GM23338 (cell line): ENCODE measurements around the gene SELPLG. TPM values are rescaled to one million over a fixed set of nuclear protein-coding genes. Genes with fewer than 3 reads are reported as not detected.
"Not testable (repeated sequence)": the region's sequence is repeated elsewhere in the genome, so short reads cannot be mapped to it uniquely, and the experiment has no call there.

Experiments used
- ATAC-seq: fragments of 200-7000 bp; cut with Tn5 transposase; 3 replicates; pipeline ENCODE4 v1.9.1; 2020
- DNase-seq: peaks from one replicate; pipeline ENCODE4 v3.0.0-alpha.2; 2015; ENCODE audit warnings: low spot score
- H2AFZ ChIP-seq: fragments of 200-600 bp; sonication (generic); 2 replicates; pipeline ENCODE4 v1.8.0; 2016; ENCODE audit warnings: antibody characterized with exemption, mild to moderate bottlenecking, moderate library complexity
- H3F3A ChIP-seq: fragments of 200-600 bp; sonication (generic); replicated peaks from 2 replicates; pipeline ENCODE4 v1.8.0; 2017; ENCODE audit warnings: antibody characterized with exemption, mixed run types, low read depth
- H3K27ac ChIP-seq: fragments of 200-600 bp; sonication (generic); 2 replicates; pipeline ENCODE4 v1.6.1; 2016; ENCODE audit warnings: low read depth
- H3K27me3 ChIP-seq: fragments of 200-600 bp; sonication (generic); 2 replicates; pipeline ENCODE4 v1.8.0; 2016; ENCODE audit warnings: mild to moderate bottlenecking, mixed run types, moderate library complexity; ENCODE audit not compliant: insufficient read depth
- H3K36me3 ChIP-seq: fragments of 200-600 bp; sonication (generic); 2 replicates; pipeline ENCODE4 v1.8.0; 2016; ENCODE audit warnings: mild to moderate bottlenecking; ENCODE audit not compliant: insufficient read depth
- H3K4me1 ChIP-seq: fragments of 200-600 bp; sonication (generic); 2 replicates; pipeline ENCODE4 v1.8.0; 2016; ENCODE audit warnings: mild to moderate bottlenecking, moderate library complexity; ENCODE audit not compliant: insufficient read depth
- H3K4me2 ChIP-seq: fragments of 200-600 bp; sonication (generic); 2 replicates; pipeline ENCODE4 v1.7.1; 2017; ENCODE audit warnings: mixed run types
- H3K4me3 ChIP-seq: fragments of 200-600 bp; sonication (generic); 2 replicates; pipeline ENCODE4 v1.6.1; 2016; ENCODE audit warnings: mixed run types
- H3K79me2 ChIP-seq: fragments of 200-600 bp; sonication (generic); replicated peaks from 2 replicates; pipeline ENCODE4 v1.8.0; 2017; ENCODE audit warnings: mild to moderate bottlenecking; ENCODE audit not compliant: insufficient read depth
- H3K9me2 ChIP-seq: fragments of 200-600 bp; sonication (generic); 2 replicates; pipeline ENCODE4 v1.8.0; 2017; ENCODE audit not compliant: insufficient read depth
- H4K20me1 ChIP-seq: fragments of 200-600 bp; sonication (generic); replicated peaks from 2 replicates; pipeline ENCODE4 v1.8.0; 2017; ENCODE audit warnings: mild to moderate bottlenecking; ENCODE audit not compliant: insufficient read depth
- H3K27ac Mint-ChIP-seq: 2 replicates; pipeline ENCODE4 v1.8.0; 2020; ENCODE audit warnings: inconsistent platforms, mild to moderate bottlenecking, moderate library complexity, mixed read lengths
- H3K27me3 Mint-ChIP-seq: 3 replicates; pipeline ENCODE4 v1.8.0; 2022; ENCODE audit warnings: low read depth, mild to moderate bottlenecking, moderate library complexity, mixed read lengths, inconsistent platforms; ENCODE audit not compliant: insufficient read depth, poor library complexity
- H3K36me3 Mint-ChIP-seq: 3 replicates; pipeline ENCODE4 v1.8.0; 2021; ENCODE audit warnings: low read depth, mild to moderate bottlenecking, inconsistent platforms, moderate library complexity, mixed read lengths
- H3K4me1 Mint-ChIP-seq: 3 replicates; pipeline ENCODE4 v1.8.0; 2020; ENCODE audit warnings: mild to moderate bottlenecking, inconsistent platforms, mixed read lengths
- H3K4me3 Mint-ChIP-seq: 3 replicates; pipeline ENCODE4 v1.8.0; 2021; ENCODE audit warnings: moderate library complexity, mild to moderate bottlenecking, inconsistent platforms, mixed read lengths
- H3K9me3 Mint-ChIP-seq: 3 replicates; pipeline ENCODE4 v1.8.0; 2020; ENCODE audit warnings: moderate library complexity, mild to moderate bottlenecking, inconsistent platforms, mixed read lengths
- CREB1 ChIP-seq: fragments of 250-450 bp; sonication (Bioruptor Pico); IDR thresholded peaks from 2 replicates; pipeline ENCODE4 v1.5.0; 2020; ENCODE audit warnings: low read depth, mild to moderate bottlenecking, moderate library complexity
- CTCF ChIP-seq, 2 experiments: fragments of 200-600 bp in 1 of 2; sonication (generic) in 1 of 2; conservative IDR thresholded peaks; 2 replicates each; pipeline versions ENCODE4 v1.5.1 to v1.6.1; 2016 to 2017; ENCODE audit warnings: antibody characterized with exemption in 2 of 2, low read depth in 2 of 2, mild to moderate bottlenecking in 2 of 2, moderate library complexity in 1 of 2
- EZH2 ChIP-seq: fragments of 200-600 bp; sonication (generic); IDR thresholded peaks from one replicate; pipeline ENCODE4 v1.8.0; 2017; ENCODE audit warnings: antibody characterized with exemption, mild to moderate bottlenecking, low read depth; ENCODE audit not compliant: unreplicated experiment
- EZH2phosphoT487 ChIP-seq: fragments of 200-600 bp; sonication (generic); IDR thresholded peaks from one replicate; pipeline ENCODE4 v1.8.1; 2018; ENCODE audit warnings: antibody characterized with exemption; ENCODE audit not compliant: unreplicated experiment
- JUNB ChIP-seq: IDR thresholded peaks from one replicate; pipeline ENCODE4 v1.6.1; 2016; ENCODE audit warnings: antibody characterized with exemption; ENCODE audit not compliant: unreplicated experiment
- REST ChIP-seq: IDR thresholded peaks from one replicate; pipeline ENCODE4 v1.6.1; 2018; ENCODE audit warnings: antibody characterized with exemption; ENCODE audit not compliant: unreplicated experiment
- ZNF114 ChIP-seq: fragments of 250-450 bp; sonication (Bioruptor Pico); IDR thresholded peaks from 2 replicates; pipeline ENCODE4 v1.5.0; 2020; ENCODE audit warnings: mild to moderate bottlenecking, moderate library complexity
- ZNF462 ChIP-seq: fragments of 250-450 bp; sonication (Bioruptor Pico); IDR thresholded peaks from 2 replicates; pipeline ENCODE4 v1.5.0; 2020; ENCODE audit warnings: mild to moderate bottlenecking, moderate library complexity
- polyA plus RNA-seq: library from polyadenylated mRNA; unstranded; fragments of >200 nt; fragmentation: Nextera tagmentation; extraction: Ambion mirVana; gene quantifications from 2 replicates; pipeline ENCODE4 v1.2.1, GENCODE V29; 2016
- total RNA-seq: library from RNA; depleted of rRNA; stranded (reverse); fragments of >200 nt; shearing (Covaris generic); gene quantifications from 2 replicates; pipeline ENCODE4 v1.2.3, GENCODE V29; 2014

The SELPLG gene
- total and polyA plus RNA-seq, 2 experiments from 2014 or later: 0.16 to 0.56 TPM

- TF ChIP-seq REST (no peak), JUNB (no peak), EZH2 (no peak), ZNF114 (no peak), EZH2phosphoT487 (no peak), CREB1 (no peak)
Observed at GRCh38 chr12:108633081-108633533, 587 bp downstream of the SELPLG start (continued).

GRCh38 chr12:108631261-108631660 is 2.4 kb downstream of the SELPLG start:
- not testable (repeated sequence) for H3K4me3 Mint-ChIP-seq, H3K27me3 Mint-ChIP-seq, H3K9me3 Mint-ChIP-seq, DNase-seq, H3K4me2 ChIP-seq, H3K27ac Mint-ChIP-seq, H4K20me1 ChIP-seq, ATAC-seq, H3K79me2 ChIP-seq, H3K9me2 ChIP-seq, H3K4me3 ChIP-seq, H2AFZ ChIP-seq, H3K27me3 ChIP-seq, H3K27ac ChIP-seq, H3K36me3 Mint-ChIP-seq, H3K36me3 ChIP-seq, H3F3A ChIP-seq
- peaks cover 33% of the 10 kb centered on the region for H3K4me1 Mint-ChIP-seq
- H3K4me1 ChIP-seq: peaks cover 23% of the 10 kb centered on the region; the same call in 1 of the 2 replicates

GRCh38 chr12:108630481-108631207 is 3.0 kb downstream of the SELPLG start:
- no peaks in the 10 kb centered on the region for H4K20me1 ChIP-seq
- H3F3A ChIP-seq: 0 out of 2 replicates have a peak, but pooled peaks cover 2% of the 10 kb centered on the region
- no peak overlapping the region for H3K4me2 ChIP-seq
- peaks cover 29% of the 10 kb centered on the region for H3K4me1 Mint-ChIP-seq
- H3K36me3 ChIP-seq: no peaks in the 10 kb centered on the region
- H3K79me2 ChIP-seq: no peaks in the 10 kb centered on the region
- H3K27me3 Mint-ChIP-seq: peaks cover 8% of the 10 kb centered on the region
- no peaks in the 10 kb centered on the region for H3K9me2 ChIP-seq
- peaks cover 22% of the 10 kb centered on the region; the same call in 1 of the 2 replicates for H3K4me1 ChIP-seq
- H3K4me3 Mint-ChIP-seq: no peak overlapping the region
- no peak overlapping the region for H3K27ac Mint-ChIP-seq
- no peak overlapping the region for H3K27ac ChIP-seq
- H3K27me3 ChIP-seq: no peaks in the 10 kb centered on the region
- no peak for ATAC-seq
- H3K9me3 Mint-ChIP-seq: no peaks in the 10 kb centered on the region
- no peak for DNase-seq
- H3K36me3 Mint-ChIP-seq: no peaks in the 10 kb centered on the region
- H3K4me3 ChIP-seq: no peak overlapping the region
- H2AFZ ChIP-seq: peak overlapping the region; percentile 72
- TF ChIP-seq ZNF462 (no peak), EZH2 (no peak), CTCF (conservative IDR thresholded peaks at IDR 0.05; ENCODE audit: low read depth in 2 of 2) (no peak)
